GM12865 (cell line): ENCODE data around the gene MERTK.

Experiments
- DNase-seq: peaks from one replicate; pipeline ENCODE4 v3.0.0; 2010; ENCODE audit warnings: low read depth
- H3K4me3 ChIP-seq: 2 replicates; pipeline ENCODE4 v1.5.1; 2011; ENCODE audit warnings: mild to moderate bottlenecking, low read depth, low read length, control low read depth
- CTCF ChIP-seq: IDR thresholded peaks from 2 replicates; pipeline ENCODE4 v1.5.1; 2011; ENCODE audit warnings: low read length, control low read depth, low read depth, inconsistent platforms; ENCODE audit not compliant: insufficient read depth; ENCODE audit errors: missing control alignments

The MERTK gene

GRCh38 chr2:112001942-112002341, 103.5 kb downstream of the MERTK start:
- no peak overlapping the region for H3K4me3 ChIP-seq
- DNase-seq, result no peak
- no peak for TF ChIP-seq CTCF

- TF ChIP-seq CTCF, result no peak
- no peak overlapping the region for H3K4me3 ChIP-seq
- no peak for DNase-seq
Observed at GRCh38 chr2:112003576-112004252, 105.3 kb downstream of the MERTK start.

- peak; percentile 50 for DNase-seq
- TF ChIP-seq CTCF, result no peak
Observed at GRCh38 chr2:112004253-112004645, 105.8 kb downstream of the MERTK start.

GRCh38 chr2:112005406-112006075, 107.1 kb downstream of the MERTK start:
- no peak for DNase-seq
- TF ChIP-seq CTCF, result no peak
- H3K4me3 ChIP-seq, result no peak overlapping the region

More at GRCh38 chr2:112004253-112004645, 105.8 kb downstream of the MERTK start:
- no peak overlapping the region for H3K4me3 ChIP-seq

GRCh38 chr2:112006076-112006410, 107.6 kb downstream of the MERTK start:
- no peak overlapping the region for H3K4me3 ChIP-seq
- no peak for DNase-seq
- TF ChIP-seq CTCF, result no peak

- no peak for DNase-seq
- no peak for TF ChIP-seq CTCF
- no peak overlapping the region for H3K4me3 ChIP-seq
Observed at GRCh38 chr2:112007493-112007892, 109.1 kb downstream of the MERTK start.
